Hematopoietic multipotent progenitor cell treated with erythropoietin and hydrocortisone succinate and interleukin-3 and kit ligand, for 17 days (in vitro differentiated cells): ENCODE results near the gene SLFNL1.

ENCODE experiments used
- DNase-seq: peaks from one replicate; pipeline ENCODE4 v3.0.0-alpha.2; 2015; ENCODE audit warnings: low spot score

SLFNL1 gene

GRCh38 chr1:41021526-41022308, at the start of gene SLFNL1:
TSS of gene SLFNL1 (minus strand) at chr1:41021725. CDS start at chr1:41020660, 1,065 bp downstream.
- no peak for DNase-seq

GRCh38 chr1:41056907-41057306, 35.4 kb upstream of the SLFNL1 start:
- no peak for DNase-seq

GRCh38 chr1:41053316-41053715, 31.8 kb upstream of the SLFNL1 start:
- DNase-seq, result no peak

- no peak for DNase-seq
Observed at GRCh38 chr1:41051022-41051421, 29.5 kb upstream of the SLFNL1 start.

- no peak for DNase-seq
Observed at GRCh38 chr1:41048540-41048939, 27.0 kb upstream of the SLFNL1 start.

- no peak for DNase-seq
Observed at GRCh38 chr1:41046347-41046775, 24.8 kb upstream of the SLFNL1 start.

GRCh38 chr1:41045740-41046139, 24.2 kb upstream of the SLFNL1 start:
- no peak for DNase-seq

- DNase-seq, result no peak
Observed at GRCh38 chr1:41044187-41044586, 22.7 kb upstream of the SLFNL1 start.

GRCh38 chr1:41041614-41042270, 20.2 kb upstream of the SLFNL1 start:
- no peak for DNase-seq

GRCh38 chr1:41038110-41038509, 16.6 kb upstream of the SLFNL1 start:
- no peak for DNase-seq

GRCh38 chr1:41037116-41037903, 15.8 kb upstream of the SLFNL1 start:
- DNase-seq, result no peak

GRCh38 chr1:41033272-41033671, 11.7 kb upstream of the SLFNL1 start:
- DNase-seq, result no peak

- no peak for DNase-seq
Observed at GRCh38 chr1:41032147-41032546, 10.6 kb upstream of the SLFNL1 start.

GRCh38 chr1:41030872-41031616, 9.5 kb upstream of the SLFNL1 start:
- no peak for DNase-seq

GRCh38 chr1:41028034-41028642, 6.6 kb upstream of the SLFNL1 start:
- DNase-seq, result no peak

GRCh38 chr1:41025979-41026819, 4.7 kb upstream of the SLFNL1 start:
- DNase-seq, result no peak

GRCh38 chr1:41024953-41025352, 3.4 kb upstream of the SLFNL1 start:
- no peak for DNase-seq

GRCh38 chr1:41023279-41023990, 1.9 kb upstream of the SLFNL1 start:
- no peak for DNase-seq

- no peak for DNase-seq
Observed at GRCh38 chr1:41022424-41022823, 899 bp upstream of the SLFNL1 start.

GRCh38 chr1:41020654-41021053, 871 bp downstream of the SLFNL1 start:
- no peak for DNase-seq
